ENCODE data around the gene TSPAN2. TPM values are rescaled to one million over a fixed set of nuclear protein-coding genes. Genes with fewer than 3 reads are reported as not detected.

Gene TSPAN2
- 1 to 10 TPM; 2.1 to 4.3 TPM for total RNA-seq

DNA sequence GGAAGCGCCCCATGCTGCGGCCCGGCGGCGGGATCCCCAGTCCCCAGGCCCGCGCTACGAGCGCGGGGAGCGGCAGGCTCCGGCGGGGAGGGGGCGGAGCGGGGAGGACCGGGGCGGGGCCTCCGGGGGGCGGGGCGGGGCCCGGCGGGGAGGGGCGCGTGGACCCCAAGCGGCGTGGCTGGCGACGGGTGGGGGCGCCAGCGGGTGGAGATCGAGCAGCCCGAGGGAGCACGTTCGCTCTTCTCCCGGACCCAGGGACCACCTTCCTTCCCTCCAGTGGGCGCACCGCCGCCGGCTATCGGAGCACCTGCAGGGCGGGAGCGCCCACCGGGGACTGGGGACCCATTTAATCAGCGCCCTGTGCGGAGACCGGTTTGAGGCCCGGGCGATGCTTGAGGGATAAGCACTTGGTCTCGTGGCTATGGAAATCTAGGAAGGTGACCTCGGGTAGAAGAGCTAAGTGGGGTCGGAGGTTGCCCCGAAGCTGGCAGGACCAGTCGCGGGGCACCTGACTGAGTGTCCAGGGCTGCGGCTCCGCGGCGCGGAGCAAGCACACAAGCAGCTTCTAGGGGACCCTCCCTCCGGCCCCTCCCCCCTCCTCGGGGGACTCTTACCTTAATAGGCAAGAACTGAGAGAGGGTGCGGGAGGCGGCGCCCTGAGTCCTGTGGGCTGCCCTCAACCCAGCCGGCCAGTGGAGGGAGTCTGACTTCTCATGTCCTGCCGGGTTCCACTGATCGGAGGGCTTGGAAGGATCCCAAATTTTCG is at the start of gene TSPAN2:
Gene TSPAN2 (minus strand): TSS at position 84 of the 766 bp plus-strand sequence. CDS start 71 bp downstream, at position 13.
- peak; percentile 87 to 89 for ATAC-seq (replicated peaks in 1 of 2)
- Mint-ChIP-seq H3K36me3 (ENCODE audit: insufficient read depth in 2 of 2) (no peaks in the 10 kb centered on the region), H3K4me3 (peak within 1 kb of the TSS; percentile 84 to 85), H3K9me3 (no peaks in the 10 kb centered on the region), H3K4me1 (ENCODE audit: low read depth) (peaks cover 20% of the 10 kb centered on the region), H3K27me3 (ENCODE audit: low read depth) (peaks cover 13% of the 10 kb centered on the region), H3K27ac (no peak within 1 kb of the TSS)
- DNase-seq: peak; percentile 53

DNA sequence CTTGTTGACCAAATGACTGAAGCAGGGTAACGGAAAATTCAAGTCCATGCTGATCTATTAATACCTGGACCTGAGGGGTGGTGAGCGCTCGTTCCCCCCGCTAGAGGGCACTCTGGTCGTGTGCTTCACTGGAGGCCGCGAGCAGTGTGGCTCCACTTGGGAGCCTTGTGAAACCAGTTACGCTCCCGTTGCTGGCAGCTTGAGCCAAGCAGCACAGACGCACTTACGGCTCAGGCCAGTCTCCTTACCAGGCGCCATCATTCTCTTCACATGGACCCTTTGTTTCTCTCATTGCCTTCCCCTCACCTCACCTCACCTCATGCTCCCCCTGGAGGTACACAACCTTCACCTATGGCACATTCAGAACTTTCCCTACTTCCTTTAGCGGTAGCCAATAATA is 49.7 kb upstream of the TSPAN2 start:
- DNase-seq (peak; percentile 58 to 67), ATAC-seq (replicated peaks in 1 of 2) (peak; percentile 87 to 92)
- Mint-ChIP-seq H3K4me3 (peak overlapping the region in 1 of 2 donors; percentile 54), H3K4me1 (ENCODE audit: low read depth) (peaks cover 8% of the 10 kb centered on the region), H3K27ac (no peak overlapping the region), H3K27me3 (ENCODE audit: low read depth) (peaks cover 19% of the 10 kb centered on the region), H3K9me3 (no peaks in the 10 kb centered on the region), H3K36me3 (ENCODE audit: insufficient read depth in 2 of 2) (no peaks in the 10 kb centered on the region)

DNA sequence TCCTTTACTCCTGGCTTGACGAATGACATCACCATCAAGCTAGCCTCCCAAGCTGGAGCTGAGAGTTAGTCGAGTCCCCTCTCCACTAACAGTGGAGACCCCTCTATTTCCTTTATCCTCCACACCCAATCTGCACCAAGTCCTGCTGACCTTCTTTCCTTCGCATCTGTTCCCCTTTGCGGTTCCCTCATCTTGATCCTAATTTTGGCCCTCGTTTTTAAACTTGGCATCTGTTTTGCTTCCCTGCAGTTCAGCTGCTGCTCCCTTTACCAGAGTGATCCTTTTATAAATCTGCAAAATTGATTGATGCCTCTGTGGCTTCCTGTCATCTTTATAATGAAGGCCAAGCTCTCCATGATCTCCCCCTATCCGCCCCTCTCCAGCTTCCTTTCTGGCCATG is 49.0 kb upstream of the TSPAN2 start:
- peaks cover 19% of the 10 kb centered on the region for H3K27me3 Mint-ChIP-seq (ENCODE audit: low read depth)
- H3K9me3 Mint-ChIP-seq: no peaks in the 10 kb centered on the region
- no peaks in the 10 kb centered on the region for H3K36me3 Mint-ChIP-seq (ENCODE audit: insufficient read depth in 2 of 2)
- DNase-seq: no peak
- ATAC-seq (replicated peaks in 1 of 2): no peak
- no peak overlapping the region for H3K27ac Mint-ChIP-seq
- peaks cover 8% of the 10 kb centered on the region for H3K4me1 Mint-ChIP-seq (ENCODE audit: low read depth)
- H3K4me3 Mint-ChIP-seq: no peak overlapping the region

DNA sequence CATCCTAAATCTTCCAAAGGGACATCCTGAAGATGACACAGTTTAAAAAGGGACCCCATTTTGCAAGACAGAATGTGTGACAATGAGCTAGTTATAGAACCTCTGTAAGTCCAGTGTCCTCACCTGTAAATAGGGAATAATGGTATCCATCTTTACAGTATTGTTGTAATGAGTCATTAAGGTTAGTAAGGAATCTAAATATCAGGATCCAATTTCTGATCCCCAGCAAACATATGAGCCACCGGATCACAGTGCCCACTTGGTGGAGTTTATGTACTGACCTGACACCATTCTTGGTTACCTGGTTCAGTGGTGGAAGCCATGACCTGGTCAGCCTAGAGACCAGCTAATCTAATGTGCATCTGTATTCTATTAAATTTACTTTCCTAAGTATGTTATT is 47.9 kb upstream of the TSPAN2 start:
- Mint-ChIP-seq H3K27ac (no peak overlapping the region), H3K4me3 (no peak overlapping the region), H3K36me3 (ENCODE audit: insufficient read depth in 2 of 2) (no peaks in the 10 kb centered on the region), H3K4me1 (ENCODE audit: low read depth) (peaks cover 8% of the 10 kb centered on the region), H3K27me3 (ENCODE audit: low read depth) (peaks cover 11% of the 10 kb centered on the region), H3K9me3 (no peaks in the 10 kb centered on the region)
- DNase-seq (no peak), ATAC-seq (replicated peaks in 1 of 2) (no peak)

DNA sequence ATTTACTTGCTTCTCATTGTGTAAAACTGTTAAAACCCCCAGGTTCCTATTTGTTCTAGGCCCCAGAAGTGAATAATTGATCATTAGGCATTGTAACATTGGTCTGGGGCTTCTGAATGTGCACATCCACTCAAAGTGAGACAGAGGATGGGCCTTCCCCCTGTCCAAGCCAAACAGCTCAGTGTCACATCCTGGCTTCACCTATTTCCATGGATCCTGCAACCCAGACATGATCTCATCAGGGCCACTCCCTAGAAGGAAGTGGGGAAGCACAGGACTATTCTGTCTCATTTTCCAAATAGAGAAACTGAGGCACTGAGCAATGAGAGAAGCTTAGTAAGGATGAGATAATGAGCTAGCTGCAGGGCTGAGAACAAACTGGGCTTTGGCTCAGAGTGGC is 47.4 kb upstream of the TSPAN2 start:
- ATAC-seq (replicated peaks in 1 of 2) (no peak), DNase-seq (no peak)
- H3K9me3 Mint-ChIP-seq: no peaks in the 10 kb centered on the region
- no peaks in the 10 kb centered on the region for H3K36me3 Mint-ChIP-seq (ENCODE audit: insufficient read depth in 2 of 2)
- H3K27me3 Mint-ChIP-seq (ENCODE audit: low read depth): peaks cover 11% of the 10 kb centered on the region
- no peak overlapping the region for H3K27ac Mint-ChIP-seq
- H3K4me1 Mint-ChIP-seq (ENCODE audit: low read depth): peaks cover 8% of the 10 kb centered on the region
- H3K4me3 Mint-ChIP-seq: no peak overlapping the region

DNA sequence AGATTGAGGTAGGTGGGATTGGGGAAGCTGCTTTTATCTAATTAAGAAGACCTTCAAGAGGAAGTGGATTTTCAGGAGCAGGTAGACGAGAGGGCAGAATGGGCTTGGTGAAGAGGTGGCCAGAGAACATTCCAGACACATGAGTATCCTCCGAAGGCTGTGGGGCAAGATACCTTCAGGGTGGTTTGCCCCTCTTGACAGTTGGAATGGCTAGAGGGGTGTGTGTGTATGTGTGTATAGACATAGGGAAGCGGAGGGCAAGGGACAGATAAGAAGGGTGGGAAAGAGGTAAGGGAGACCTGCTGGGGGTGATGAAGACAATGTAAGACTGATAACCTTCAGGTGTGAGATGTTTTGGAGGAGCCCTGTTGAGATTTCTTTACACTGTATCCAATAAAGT is 46.8 kb upstream of the TSPAN2 start:
- Mint-ChIP-seq H3K9me3 (no peaks in the 10 kb centered on the region), H3K4me1 (ENCODE audit: low read depth) (peaks cover 8% of the 10 kb centered on the region), H3K36me3 (ENCODE audit: insufficient read depth in 2 of 2) (no peaks in the 10 kb centered on the region), H3K27me3 (ENCODE audit: low read depth) (peaks cover 11% of the 10 kb centered on the region), H3K4me3 (no peak overlapping the region), H3K27ac (no peak overlapping the region)
- ATAC-seq (replicated peaks in 1 of 2) (no peak), DNase-seq (no peak)

DNA sequence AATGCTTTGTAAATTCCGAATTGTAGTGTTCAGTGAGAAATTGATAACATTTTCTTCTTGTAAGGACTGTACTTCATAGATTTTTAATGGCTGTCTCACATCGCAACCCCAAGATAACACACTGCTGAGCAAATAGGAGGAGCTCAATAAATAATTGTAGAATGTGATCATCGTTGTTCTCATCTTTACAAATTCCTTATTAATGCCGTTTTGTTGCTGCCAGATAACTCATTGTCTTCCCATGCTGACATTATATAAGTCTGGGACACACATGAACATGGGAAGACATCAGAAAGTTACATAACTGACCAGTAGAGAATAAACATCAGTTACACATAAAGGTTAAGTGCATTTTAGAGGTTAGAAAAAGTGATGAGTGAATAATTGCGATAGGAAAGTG is 46.4 kb upstream of the TSPAN2 start:
- H3K27ac Mint-ChIP-seq: no peak overlapping the region
- H3K4me1 Mint-ChIP-seq (ENCODE audit: low read depth): peaks cover 8% of the 10 kb centered on the region
- no peak overlapping the region for H3K4me3 Mint-ChIP-seq
- no peaks in the 10 kb centered on the region for H3K36me3 Mint-ChIP-seq (ENCODE audit: insufficient read depth in 2 of 2)
- ATAC-seq (replicated peaks in 1 of 2) (no peak), DNase-seq (no peak)
- H3K9me3 Mint-ChIP-seq: no peaks in the 10 kb centered on the region
- peaks cover 11% of the 10 kb centered on the region for H3K27me3 Mint-ChIP-seq (ENCODE audit: low read depth)

DNA sequence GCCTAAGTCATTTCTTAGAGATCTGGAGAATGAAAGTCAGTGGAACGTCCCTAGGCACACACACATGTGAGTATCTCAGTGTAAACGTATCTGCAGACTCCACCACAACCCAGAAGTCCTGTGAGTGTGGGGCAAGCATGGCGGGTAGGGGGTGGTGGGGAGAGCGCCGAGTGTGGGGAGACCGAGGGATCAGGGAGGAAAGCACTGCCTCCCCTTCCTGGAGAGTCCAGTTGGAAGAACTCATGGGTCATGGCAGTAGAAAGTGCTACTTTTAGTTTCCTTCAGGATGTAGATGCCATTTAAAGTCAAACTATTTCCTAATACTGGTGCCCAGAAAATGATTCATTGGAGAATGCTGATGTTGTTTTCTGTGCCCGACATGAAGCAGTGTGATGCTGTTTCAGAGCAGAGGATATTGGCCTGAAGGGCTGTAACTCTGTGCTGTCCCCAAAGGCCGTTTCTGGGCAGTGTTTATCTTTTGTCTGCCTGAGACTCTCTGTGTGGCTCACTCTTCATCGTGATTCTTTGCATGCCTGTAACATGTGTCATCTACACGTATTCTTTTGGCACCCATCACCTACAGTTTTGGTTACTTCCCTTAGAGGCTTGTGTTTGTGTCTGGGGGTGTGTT is 45.7 kb upstream of the TSPAN2 start:
- H3K27ac Mint-ChIP-seq: no peak overlapping the region
- no peak overlapping the region for H3K4me3 Mint-ChIP-seq
- peaks cover 8% of the 10 kb centered on the region for H3K4me1 Mint-ChIP-seq (ENCODE audit: low read depth)
- ATAC-seq (replicated peaks in 1 of 2): no peak
- peaks cover 11% of the 10 kb centered on the region for H3K27me3 Mint-ChIP-seq (ENCODE audit: low read depth)
- no peak for DNase-seq
- no peaks in the 10 kb centered on the region for H3K36me3 Mint-ChIP-seq (ENCODE audit: insufficient read depth in 2 of 2)
- H3K9me3 Mint-ChIP-seq: peaks cover 0 to 2% of the 10 kb centered on the region in 2 donors

DNA sequence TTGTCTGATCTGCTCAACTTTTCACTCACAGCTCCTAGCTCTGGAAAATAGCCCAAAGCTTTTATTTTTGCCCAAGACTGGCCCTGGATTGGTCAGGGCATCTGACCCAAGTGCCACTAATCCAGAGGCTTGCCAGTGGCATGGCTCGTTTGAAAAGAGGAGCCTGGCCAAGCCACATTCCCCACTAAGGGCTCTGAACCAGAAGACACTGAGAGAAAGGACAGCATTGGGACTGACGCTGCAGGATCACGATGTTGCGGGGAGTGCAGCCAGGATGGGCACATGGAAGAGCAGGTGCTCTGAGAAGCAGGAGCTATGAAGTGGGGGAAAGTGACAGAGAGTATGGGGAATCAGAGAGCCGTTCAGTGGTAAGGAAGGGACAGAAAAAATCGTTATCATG is 44.9 kb upstream of the TSPAN2 start:
- DNase-seq (no peak), ATAC-seq (replicated peaks in 1 of 2) (no peak)
- H3K4me1 Mint-ChIP-seq (ENCODE audit: low read depth): peaks cover 6% of the 10 kb centered on the region
- no peak overlapping the region for H3K4me3 Mint-ChIP-seq
- H3K9me3 Mint-ChIP-seq: peaks cover 0 to 2% of the 10 kb centered on the region in 2 donors
- H3K36me3 Mint-ChIP-seq (ENCODE audit: insufficient read depth in 2 of 2): no peaks in the 10 kb centered on the region
- H3K27me3 Mint-ChIP-seq (ENCODE audit: low read depth): peaks cover 11% of the 10 kb centered on the region
- H3K27ac Mint-ChIP-seq: no peak overlapping the region

DNA sequence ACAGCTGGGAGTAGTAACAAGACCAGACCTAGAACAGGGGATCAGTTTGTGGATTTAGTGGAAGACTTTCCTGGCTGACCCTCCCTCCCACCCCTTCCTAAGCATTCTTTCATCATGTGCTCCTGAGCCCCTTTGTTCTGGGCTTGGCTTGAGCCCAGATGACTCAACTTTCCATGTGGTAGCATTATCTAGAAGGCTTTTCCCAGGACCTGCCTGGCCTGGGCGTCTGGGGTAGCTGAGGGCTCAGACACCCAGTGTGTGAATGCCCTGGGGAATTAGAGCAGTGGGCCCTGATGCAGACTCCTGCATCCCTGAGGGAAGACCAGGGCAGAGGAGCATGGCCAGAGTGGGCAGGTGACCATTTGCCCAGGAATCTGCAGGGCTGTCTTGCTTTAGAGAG is 44.1 kb upstream of the TSPAN2 start:
- Mint-ChIP-seq H3K27ac (no peak overlapping the region), H3K4me1 (ENCODE audit: low read depth) (no peaks in the 10 kb centered on the region), H3K36me3 (ENCODE audit: insufficient read depth in 2 of 2) (no peaks in the 10 kb centered on the region), H3K4me3 (no peak overlapping the region), H3K9me3 (peaks cover 0 to 2% of the 10 kb centered on the region in 2 donors), H3K27me3 (ENCODE audit: low read depth) (peaks cover 3% of the 10 kb centered on the region)
- no peak for ATAC-seq (replicated peaks in 1 of 2)
- no peak for DNase-seq

DNA sequence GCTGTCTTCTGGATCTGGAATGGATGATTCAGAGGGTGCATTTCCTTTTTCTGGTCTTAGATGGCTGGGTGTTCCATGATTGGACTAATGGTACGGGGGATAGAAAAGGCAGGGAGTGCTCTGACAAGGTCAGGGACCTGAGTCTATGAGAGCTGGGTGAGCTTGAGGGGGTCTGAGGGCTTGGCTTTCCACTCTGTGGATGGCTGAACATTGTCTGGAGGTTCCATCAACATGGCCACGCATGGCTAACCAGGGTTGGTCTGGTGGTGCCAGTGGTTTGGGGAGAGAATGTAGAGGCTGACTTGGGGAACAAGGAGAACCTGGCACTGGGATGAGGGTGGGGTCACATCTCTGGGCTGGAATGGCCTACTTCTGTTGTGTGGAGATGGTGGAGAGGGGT is 41.5 kb upstream of the TSPAN2 start:
- DNase-seq (no peak), ATAC-seq (replicated peaks in 1 of 2) (no peak)
- no peak overlapping the region for H3K4me3 Mint-ChIP-seq
- peaks cover 0 to 2% of the 10 kb centered on the region in 2 donors for H3K9me3 Mint-ChIP-seq
- H3K27me3 Mint-ChIP-seq (ENCODE audit: low read depth): no peaks in the 10 kb centered on the region
- no peak overlapping the region for H3K27ac Mint-ChIP-seq
- no peaks in the 10 kb centered on the region for H3K36me3 Mint-ChIP-seq (ENCODE audit: insufficient read depth in 2 of 2)
- no peaks in the 10 kb centered on the region for H3K4me1 Mint-ChIP-seq (ENCODE audit: low read depth)

DNA sequence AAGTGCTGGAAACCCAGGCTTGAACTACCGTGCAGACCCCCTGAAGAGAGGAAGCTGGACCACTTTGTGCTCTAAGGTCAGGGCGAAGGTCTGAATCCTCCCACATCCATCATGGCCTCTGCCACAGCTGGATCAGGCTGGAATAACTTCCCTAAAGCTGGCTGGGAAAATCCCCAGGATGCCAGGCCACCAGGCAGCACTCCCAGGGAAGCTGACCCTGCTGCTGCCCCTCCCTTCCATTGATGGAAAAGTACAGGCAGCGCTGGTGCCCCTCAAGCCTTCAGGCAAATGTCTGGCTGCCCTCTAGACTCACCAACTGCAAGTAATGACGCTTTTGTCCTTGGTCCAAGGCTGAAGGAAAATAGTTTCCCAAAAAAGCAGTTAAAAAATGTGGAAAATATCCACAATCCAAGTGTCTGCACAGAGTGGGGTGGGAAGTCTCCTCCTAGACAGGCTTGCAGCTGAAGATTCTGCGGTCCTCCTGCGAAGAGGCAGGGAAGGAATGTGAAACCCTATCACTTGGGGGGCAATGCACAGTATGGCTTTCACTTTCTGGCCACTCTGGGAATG is 39.9 kb upstream of the TSPAN2 start:
- no peak for ATAC-seq (replicated peaks in 1 of 2)
- Mint-ChIP-seq H3K27me3 (ENCODE audit: low read depth) (peaks cover 4% of the 10 kb centered on the region), H3K27ac (no peak overlapping the region), H3K4me3 (no peak overlapping the region), H3K9me3 (peaks cover 0 to 7% of the 10 kb centered on the region in 2 donors), H3K36me3 (ENCODE audit: insufficient read depth in 2 of 2) (peaks cover 1 to 2% of the 10 kb centered on the region in 2 donors), H3K4me1 (ENCODE audit: low read depth) (no peaks in the 10 kb centered on the region)
- DNase-seq: no peak

DNA sequence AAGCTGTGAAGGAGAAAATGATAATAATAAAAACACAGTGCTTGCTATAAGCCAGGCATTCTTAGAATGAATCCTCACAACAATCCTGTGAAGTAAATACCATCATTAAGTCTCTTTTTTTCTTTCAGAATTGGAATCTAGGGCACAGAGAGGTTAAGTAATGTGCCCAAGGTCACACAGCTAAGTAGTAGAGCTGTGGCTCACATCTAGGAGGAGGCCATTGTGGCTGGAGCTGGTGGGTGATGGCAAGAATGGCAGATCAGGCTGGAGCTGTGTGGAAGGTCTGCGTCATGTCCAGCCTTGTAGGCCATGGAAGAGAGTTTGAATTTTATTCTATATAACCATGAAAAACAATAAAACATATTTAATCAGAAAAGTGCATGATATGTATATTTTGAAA is 38.2 kb upstream of the TSPAN2 start:
- Mint-ChIP-seq H3K4me3 (no peak overlapping the region), H3K4me1 (ENCODE audit: low read depth) (no peaks in the 10 kb centered on the region), H3K27ac (no peak overlapping the region), H3K36me3 (ENCODE audit: insufficient read depth in 2 of 2) (peaks cover 4 to 10% of the 10 kb centered on the region in 2 donors), H3K27me3 (ENCODE audit: low read depth) (peaks cover 13% of the 10 kb centered on the region), H3K9me3 (peaks cover 0 to 13% of the 10 kb centered on the region in 2 donors)
- ATAC-seq (replicated peaks in 1 of 2) (no peak), DNase-seq (no peak)

All from activated T-cell treated with anti-CD3 and anti-CD28 coated beads, Interleukin-2, amount 50 U/mL, for 72 hours (primary cell).